Measurements from ENCODE around the gene LRMDA.

- no peak for TF ChIP-seq CTCF (IDR thresholded peaks at IDR 0.05)
- TF ChIP-seq POLR2A (IDR thresholded peaks at IDR 0.05), result no peak
Measured at GRCh38 chr10:75801121-75801520, 369.7 kb downstream of the LRMDA start.
